Activated CD4-positive, alpha-beta memory T cell treated with anti-CD3 and anti-CD28 coated beads, Interleukin-2, amount 10 ng/mL, durations not matched to agents 7 days and 5 days (primary cell): ENCODE measurements around the gene GRM1. TPM values are rescaled to one million over a fixed set of nuclear protein-coding genes. Genes with fewer than 3 reads are reported as not detected.

Experiments
- CTCF ChIA-PET: fragments of 350-600 bp; sonication (Branson Sonifier 250); formaldehyde crosslinking; loops from one replicate; lab custom pipeline; 2021; ENCODE audit warnings: antibody characterized with exemption, inconsistent platforms; lab: Charles Lee
- POLR2A ChIA-PET: fragments of 350-600 bp; sonication (Branson Sonifier 250); formaldehyde crosslinking; loops from one replicate; lab custom pipeline; 2021; ENCODE audit warnings: antibody characterized with exemption; lab: Charles Lee
- DNase-seq: peaks from one replicate; pipeline ENCODE4 v3.0.0-alpha.2; 2020
- H3K27ac Mint-ChIP-seq: one replicate; pipeline ENCODE4 v1.8.0; 2021; ENCODE audit warnings: mild to moderate bottlenecking, mixed read lengths
- H3K27me3 Mint-ChIP-seq: one replicate; pipeline ENCODE4 v1.8.0; 2021; ENCODE audit warnings: mixed read lengths
- H3K36me3 Mint-ChIP-seq: one replicate; pipeline ENCODE4 v1.8.0; 2021; ENCODE audit warnings: low read depth, mixed read lengths
- H3K4me1 Mint-ChIP-seq: one replicate; pipeline ENCODE4 v1.8.0; 2021; ENCODE audit warnings: mixed read lengths
- H3K4me3 Mint-ChIP-seq: one replicate; pipeline ENCODE4 v1.8.0; 2021; ENCODE audit warnings: mild to moderate bottlenecking, mixed read lengths
- H3K9me3 Mint-ChIP-seq: one replicate; pipeline ENCODE4 v1.8.0; 2021; ENCODE audit warnings: mixed read lengths
- total RNA-seq, 2 experiments: library from RNA; stranded (reverse); gene quantifications; one replicate each; pipeline ENCODE4 v1.2.3, GENCODE V29; 2021

GRM1 gene
- total RNA-seq, 2 experiments from 2014 or later = not detected

- no peaks in the 10 kb centered on the region for H3K36me3 Mint-ChIP-seq
- H3K27me3 Mint-ChIP-seq = no peaks in the 10 kb centered on the region
- POLR2A ChIA-PET = no interaction called here
These were observed 390.7 kb downstream of the GRM1 start for GRCh38 chr6:146419576-146419975.

GRCh38 chr6:146420255-146420654, 391.4 kb downstream of the GRM1 start:
- ChIA-PET POLR2A (no interaction called here), CTCF (no interaction called here)
- Mint-ChIP-seq H3K4me3 (no peak overlapping the region), H3K27ac (no peak overlapping the region), H3K36me3 (no peaks in the 10 kb centered on the region), H3K4me1 (no peaks in the 10 kb centered on the region), H3K27me3 (no peaks in the 10 kb centered on the region), H3K9me3 (no peaks in the 10 kb centered on the region)
- DNase-seq = no peak

More at GRCh38 chr6:146419576-146419975, 390.7 kb downstream of the GRM1 start:
- Mint-ChIP-seq H3K4me1 (no peaks in the 10 kb centered on the region), H3K9me3 (no peaks in the 10 kb centered on the region), H3K4me3 (no peak overlapping the region), H3K27ac (no peak overlapping the region)
- DNase-seq = no peak
- CTCF ChIA-PET = no interaction called here

- no peaks in the 10 kb centered on the region for H3K27me3 Mint-ChIP-seq
- no peaks in the 10 kb centered on the region for H3K4me1 Mint-ChIP-seq
- H3K4me3 Mint-ChIP-seq = no peak overlapping the region
- ChIA-PET POLR2A (no interaction called here), CTCF (no interaction called here)
- no peak overlapping the region for H3K27ac Mint-ChIP-seq
- DNase-seq = no peak
- no peaks in the 10 kb centered on the region for H3K9me3 Mint-ChIP-seq
- no peaks in the 10 kb centered on the region for H3K36me3 Mint-ChIP-seq
These were observed 394.0 kb downstream of the GRM1 start for GRCh38 chr6:146422789-146423375.

GRCh38 chr6:146423452-146423851, 394.6 kb downstream of the GRM1 start:
- ChIA-PET CTCF (no interaction called here), POLR2A (no interaction called here)
- no peaks in the 10 kb centered on the region for H3K9me3 Mint-ChIP-seq
- no peaks in the 10 kb centered on the region for H3K36me3 Mint-ChIP-seq
- no peak overlapping the region for H3K27ac Mint-ChIP-seq
- DNase-seq = no peak
- no peaks in the 10 kb centered on the region for H3K4me1 Mint-ChIP-seq
- H3K27me3 Mint-ChIP-seq = no peaks in the 10 kb centered on the region
- H3K4me3 Mint-ChIP-seq = no peak overlapping the region

GRCh38 chr6:146426516-146426915, 397.7 kb downstream of the GRM1 start:
- Mint-ChIP-seq H3K27ac (no peak overlapping the region), H3K9me3 (no peaks in the 10 kb centered on the region), H3K4me3 (no peak overlapping the region), H3K36me3 (no peaks in the 10 kb centered on the region), H3K4me1 (no peaks in the 10 kb centered on the region), H3K27me3 (no peaks in the 10 kb centered on the region)
- ChIA-PET POLR2A (no interaction called here), CTCF (no interaction called here)
- DNase-seq = no peak

GRCh38 chr6:146429831-146430230, 401.0 kb downstream of the GRM1 start:
- H3K4me3 Mint-ChIP-seq = no peak overlapping the region
- POLR2A ChIA-PET = no interaction called here
- H3K27me3 Mint-ChIP-seq = peaks cover 2% of the 10 kb centered on the region
- CTCF ChIA-PET = no interaction called here
- no peaks in the 10 kb centered on the region for H3K9me3 Mint-ChIP-seq
- H3K4me1 Mint-ChIP-seq = no peaks in the 10 kb centered on the region
- H3K27ac Mint-ChIP-seq = no peak overlapping the region
- no peak for DNase-seq
- H3K36me3 Mint-ChIP-seq = no peaks in the 10 kb centered on the region

- H3K36me3 Mint-ChIP-seq = no peaks in the 10 kb centered on the region
- no peaks in the 10 kb centered on the region for H3K9me3 Mint-ChIP-seq
- ChIA-PET CTCF (no interaction called here), POLR2A (no interaction called here)
- no peak for DNase-seq
- peaks cover 2% of the 10 kb centered on the region for H3K27me3 Mint-ChIP-seq
- no peak overlapping the region for H3K4me3 Mint-ChIP-seq
- H3K4me1 Mint-ChIP-seq = no peaks in the 10 kb centered on the region
- H3K27ac Mint-ChIP-seq = no peak overlapping the region
These were observed 405.2 kb downstream of the GRM1 start for GRCh38 chr6:146433881-146434731.

GRCh38 chr6:146434732-146435390, 406.0 kb downstream of the GRM1 start:
- no peak for DNase-seq
- Mint-ChIP-seq H3K27ac (no peak overlapping the region), H3K4me3 (no peak overlapping the region), H3K4me1 (no peaks in the 10 kb centered on the region), H3K36me3 (no peaks in the 10 kb centered on the region), H3K27me3 (peaks cover 2% of the 10 kb centered on the region), H3K9me3 (no peaks in the 10 kb centered on the region)
- POLR2A ChIA-PET = no interaction called here
- CTCF ChIA-PET = no interaction called here

GRCh38 chr6:146441907-146442306, 413.0 kb downstream of the GRM1 start:
- Mint-ChIP-seq H3K4me3 (no peak overlapping the region), H3K4me1 (no peaks in the 10 kb centered on the region), H3K27me3 (no peaks in the 10 kb centered on the region), H3K36me3 (no peaks in the 10 kb centered on the region), H3K27ac (no peak overlapping the region), H3K9me3 (no peaks in the 10 kb centered on the region)
- POLR2A ChIA-PET = no interaction called here
- DNase-seq = no peak
- CTCF ChIA-PET = no interaction called here

- DNase-seq = no peak
- Mint-ChIP-seq H3K27me3 (no peaks in the 10 kb centered on the region), H3K9me3 (no peaks in the 10 kb centered on the region), H3K4me3 (no peak overlapping the region), H3K27ac (no peak overlapping the region), H3K4me1 (no peaks in the 10 kb centered on the region), H3K36me3 (no peaks in the 10 kb centered on the region)
- ChIA-PET POLR2A (no interaction called here), CTCF (no interaction called here)
These were observed 415.3 kb downstream of the GRM1 start for GRCh38 chr6:146444189-146444588.

- Mint-ChIP-seq H3K4me3 (no peak overlapping the region), H3K9me3 (no peaks in the 10 kb centered on the region), H3K27me3 (no peaks in the 10 kb centered on the region), H3K4me1 (no peaks in the 10 kb centered on the region), H3K36me3 (no peaks in the 10 kb centered on the region), H3K27ac (no peak overlapping the region)
- no peak for DNase-seq
- CTCF ChIA-PET = no interaction called here
- POLR2A ChIA-PET = no interaction called here
These were observed 416.4 kb downstream of the GRM1 start for GRCh38 chr6:146445233-146445632.

GRCh38 chr6:146456886-146457285, 428.0 kb downstream of the GRM1 start:
- ChIA-PET POLR2A (no interaction called here), CTCF (no interaction called here)
- no peaks in the 10 kb centered on the region for H3K36me3 Mint-ChIP-seq
- H3K4me1 Mint-ChIP-seq = no peaks in the 10 kb centered on the region
- H3K27ac Mint-ChIP-seq = no peak overlapping the region
- H3K4me3 Mint-ChIP-seq = no peak overlapping the region
- DNase-seq = no peak
- peaks cover 5% of the 10 kb centered on the region for H3K9me3 Mint-ChIP-seq
- H3K27me3 Mint-ChIP-seq = no peaks in the 10 kb centered on the region

- Mint-ChIP-seq H3K27me3 (no peaks in the 10 kb centered on the region), H3K4me1 (no peaks in the 10 kb centered on the region), H3K36me3 (no peaks in the 10 kb centered on the region), H3K27ac (no peak overlapping the region), H3K4me3 (no peak overlapping the region), H3K9me3 (peaks cover 5% of the 10 kb centered on the region)
- CTCF ChIA-PET = no interaction called here
- POLR2A ChIA-PET = no interaction called here
- no peak for DNase-seq
These were observed 432.1 kb downstream of the GRM1 start for GRCh38 chr6:146460941-146461340.
